PC-3 (cell line): ENCODE measurements around the gene RALGPS1. TPM values are rescaled to one million over a fixed set of nuclear protein-coding genes. Genes with fewer than 3 reads are reported as not detected.

ENCODE experiments used
- ATAC-seq: fragments of 200-7000 bp; cut with Tn5 transposase; 2 replicates; pipeline ENCODE4 v1.9.1; 2020; ENCODE audit warnings: mild to moderate bottlenecking, moderate library complexity
- BruUV-seq: library from RNA; stranded (reverse); fragments of 400-500 nt; replicated peaks from 2 replicates; lab custom pipeline; 2021; lab: Mats Ljungman, UMichigan
- CTCF ChIA-PET: fragments of 300-600 bp; sonication (Branson Sonifier 250); formaldehyde crosslinking; loops from one replicate; lab custom pipeline; 2022; ENCODE audit warnings: antibody characterized with exemption; lab: Charles Lee
- POLR2A ChIA-PET: fragments of 300-600 bp; sonication (Branson Sonifier 250); formaldehyde crosslinking; loops from one replicate; lab custom pipeline; 2022; ENCODE audit warnings: antibody characterized with exemption; ENCODE audit not compliant: unreplicated experiment; lab: Charles Lee
- DNase-seq: peaks from one replicate; pipeline ENCODE4 v3.0.0-alpha.2; 2015
- H2AFZ ChIP-seq: fragments of 300-600 bp; sonication (generic); 2 replicates; pipeline ENCODE4 v1.6.0; 2016; ENCODE audit warnings: antibody characterized with exemption, low read length
- H3F3A ChIP-seq: fragments of 300-600 bp; sonication (generic); one replicate; pipeline ENCODE4 v1.6.0; 2017; ENCODE audit warnings: antibody characterized with exemption, low read length, control low read depth, mild to moderate bottlenecking; ENCODE audit not compliant: unreplicated experiment
- H3K27ac ChIP-seq: fragments of 300-600 bp; sonication (generic); 2 replicates; pipeline ENCODE4 v1.5.1; 2016; ENCODE audit warnings: mild to moderate bottlenecking, low read length
- H3K27me3 ChIP-seq: fragments of 300-600 bp; sonication (generic); 2 replicates; pipeline ENCODE4 v1.6.1; 2016; ENCODE audit warnings: low read length, mixed read lengths
- H3K36me3 ChIP-seq: fragments of 300-600 bp; sonication (generic); 2 replicates; pipeline ENCODE4 v1.6.1; 2016; ENCODE audit warnings: low read depth, mixed run types, low read length, mixed read lengths
- H3K4me1 ChIP-seq: fragments of 300-600 bp; sonication (generic); 2 replicates; pipeline ENCODE4 v1.5.1; 2016; ENCODE audit warnings: low read length; ENCODE audit not compliant: insufficient read depth
- H3K4me2 ChIP-seq: fragments of 300-600 bp; sonication (generic); 2 replicates; pipeline ENCODE4 v1.6.0; 2016; ENCODE audit warnings: low read length
- H3K4me3 ChIP-seq: fragments of 300-600 bp; sonication (generic); 2 replicates; pipeline ENCODE4 v1.5.1; 2016; ENCODE audit warnings: mild to moderate bottlenecking, low read length, mixed read lengths
- H3K79me2 ChIP-seq: fragments of 300-600 bp; sonication (generic); 2 replicates; pipeline ENCODE4 v1.6.1; 2017; ENCODE audit warnings: low read length, mixed read lengths
- H3K9ac ChIP-seq: fragments of 300-600 bp; sonication (generic); 2 replicates; pipeline ENCODE4 v1.6.0; 2016; ENCODE audit warnings: mild to moderate bottlenecking, low read length
- H3K9me2 ChIP-seq: fragments of 300-600 bp; sonication (generic); replicated peaks from 2 replicates; pipeline ENCODE4 v1.6.1; 2016; ENCODE audit warnings: mixed run types, low read length, mixed read lengths
- H3K9me3 ChIP-seq: fragments of 300-600 bp; sonication (generic); 2 replicates; pipeline ENCODE4 v1.6.1; 2016; ENCODE audit warnings: low read length, mixed read lengths
- H4K20me1 ChIP-seq: fragments of 300-600 bp; sonication (generic); 2 replicates; pipeline ENCODE4 v1.6.1; 2016; ENCODE audit warnings: low read length, mixed read lengths
- EZH2 ChIP-seq: fragments of 300-600 bp; sonication (generic); IDR thresholded peaks from one replicate; pipeline ENCODE4 v1.6.1; 2017; ENCODE audit warnings: antibody characterized with exemption, mild to moderate bottlenecking, low read length; ENCODE audit not compliant: unreplicated experiment
- EZH2phosphoT487 ChIP-seq: fragments of 300-600 bp; sonication (generic); IDR thresholded peaks from 2 replicates; pipeline ENCODE4 v1.6.1; 2018; ENCODE audit warnings: mild to moderate bottlenecking, antibody characterized with exemption, low read length, borderline replicate concordance
- intact Hi-C: fragments of 100-400 bp; cut with micrococcal nuclease; formaldehyde crosslinking; loops from 2 replicates; pipeline ENCODE4 v1.9.0; 2023
- total RNA-seq: library from RNA; depleted of rRNA; stranded (reverse); fragments of >200 nt; gene quantifications from 2 replicates; pipeline ENCODE4 v1.2.3, GENCODE V29; 2014
- TF ChIP-seq, protein P1 (sequence below): fragments of 300-600 bp; sonication (generic); conservative IDR thresholded peaks from 2 replicates; pipeline ENCODE4 v1.5.1; 2017; ENCODE audit warnings: antibody characterized with exemption, low read depth, mild to moderate bottlenecking, low read length

Gene RALGPS1
- total RNA-seq, 1 experiment from 2014 or later: 10.2 TPM

DNA sequence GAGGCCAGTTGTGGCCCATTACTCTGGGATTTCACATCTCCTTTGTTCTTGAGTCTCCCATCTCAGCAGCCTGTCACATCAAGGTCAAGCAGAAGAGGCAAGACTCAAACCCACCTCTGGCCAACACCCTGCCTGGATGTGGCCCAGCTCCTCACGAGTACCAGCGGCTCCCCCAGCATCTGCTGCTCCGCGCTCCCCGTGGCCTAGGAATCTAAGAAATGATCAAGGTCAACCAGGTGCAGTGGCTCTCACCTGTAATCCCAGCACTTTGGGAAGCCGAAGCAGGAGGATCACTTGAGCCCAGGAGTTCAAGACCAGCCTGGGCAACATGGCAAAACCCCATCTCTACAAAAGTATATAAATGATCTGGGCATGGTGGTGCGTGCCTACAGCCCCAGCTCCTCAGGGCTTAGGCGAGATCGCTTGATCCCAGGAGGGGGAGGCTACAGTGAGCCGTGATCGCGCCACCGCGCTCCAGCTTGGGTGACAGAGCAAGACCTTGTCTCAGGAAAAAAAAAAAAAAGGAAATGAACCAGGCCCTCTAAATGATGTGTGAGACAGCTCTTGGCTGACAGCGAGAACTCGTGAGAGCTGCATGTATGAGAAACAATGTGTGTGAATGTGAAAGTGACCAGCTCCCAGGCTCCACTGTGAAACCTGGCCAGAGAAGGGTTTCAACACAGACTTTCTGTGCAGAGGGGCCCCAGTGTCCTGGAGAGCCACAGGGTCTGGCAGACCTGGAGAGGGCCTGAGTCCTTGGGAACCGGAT lies 269.4 kb downstream of the RALGPS1 start:
- Histone ChIP-seq H2AFZ (no peak overlapping the region), H3K4me3 (no peak overlapping the region), H4K20me1 (no peaks in the 10 kb centered on the region), H3K4me2 (no peak overlapping the region), H3K9ac (no peak overlapping the region), H3F3A (no peaks in the 10 kb centered on the region), H3K27ac (no peak overlapping the region), H3K27me3 (no peaks in the 10 kb centered on the region), H3K4me1 (peaks cover 20% of the 10 kb centered on the region), H3K36me3 (no peaks in the 10 kb centered on the region), H3K79me2 (no peaks in the 10 kb centered on the region), H3K9me2 (no peaks in the 10 kb centered on the region), H3K9me3 (no peaks in the 10 kb centered on the region)
- no TSS peak for BruUV-seq
- TF ChIP-seq EZH2phosphoT487: no peak
- no peak for TF ChIP-seq EZH2
- TF ChIP-seq, protein P1, sequence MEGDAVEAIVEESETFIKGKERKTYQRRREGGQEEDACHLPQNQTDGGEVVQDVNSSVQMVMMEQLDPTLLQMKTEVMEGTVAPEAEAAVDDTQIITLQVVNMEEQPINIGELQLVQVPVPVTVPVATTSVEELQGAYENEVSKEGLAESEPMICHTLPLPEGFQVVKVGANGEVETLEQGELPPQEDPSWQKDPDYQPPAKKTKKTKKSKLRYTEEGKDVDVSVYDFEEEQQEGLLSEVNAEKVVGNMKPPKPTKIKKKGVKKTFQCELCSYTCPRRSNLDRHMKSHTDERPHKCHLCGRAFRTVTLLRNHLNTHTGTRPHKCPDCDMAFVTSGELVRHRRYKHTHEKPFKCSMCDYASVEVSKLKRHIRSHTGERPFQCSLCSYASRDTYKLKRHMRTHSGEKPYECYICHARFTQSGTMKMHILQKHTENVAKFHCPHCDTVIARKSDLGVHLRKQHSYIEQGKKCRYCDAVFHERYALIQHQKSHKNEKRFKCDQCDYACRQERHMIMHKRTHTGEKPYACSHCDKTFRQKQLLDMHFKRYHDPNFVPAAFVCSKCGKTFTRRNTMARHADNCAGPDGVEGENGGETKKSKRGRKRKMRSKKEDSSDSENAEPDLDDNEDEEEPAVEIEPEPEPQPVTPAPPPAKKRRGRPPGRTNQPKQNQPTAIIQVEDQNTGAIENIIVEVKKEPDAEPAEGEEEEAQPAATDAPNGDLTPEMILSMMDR: no peak
- ChIA-PET CTCF (no interaction called here), POLR2A (no interaction called here)
- intact Hi-C loops: no loop called here
- DNase-seq (no peak), ATAC-seq (no peak)

DNA sequence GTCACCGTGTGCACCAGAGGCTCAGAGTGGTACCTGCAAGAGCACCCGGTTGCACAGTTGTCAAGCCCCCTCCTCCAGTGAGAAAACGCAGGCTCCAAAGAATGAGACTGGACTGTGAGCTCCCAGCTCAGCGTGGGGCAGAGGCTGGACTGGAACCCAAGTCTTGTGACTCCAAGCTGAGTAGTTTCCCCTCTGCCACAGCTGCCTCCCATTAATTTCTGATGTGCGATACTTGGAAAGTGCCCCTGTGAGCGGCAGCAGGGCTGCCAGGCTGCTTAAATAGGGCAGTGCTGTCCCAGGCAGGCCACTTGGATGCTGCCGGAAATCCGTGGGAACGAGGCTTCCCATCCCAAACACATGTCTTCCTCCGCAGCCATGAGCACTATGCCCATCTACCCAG lies 270.1 kb downstream of the RALGPS1 start:
- BruUV-seq: no TSS peak
- Histone ChIP-seq H3F3A (no peaks in the 10 kb centered on the region), H3K9ac (no peak overlapping the region), H3K4me1 (peaks cover 20% of the 10 kb centered on the region), H3K27ac (no peak overlapping the region), H3K9me2 (no peaks in the 10 kb centered on the region), H3K9me3 (no peaks in the 10 kb centered on the region), H3K36me3 (no peaks in the 10 kb centered on the region), H4K20me1 (no peaks in the 10 kb centered on the region), H3K79me2 (no peaks in the 10 kb centered on the region), H3K4me2 (no peak overlapping the region), H2AFZ (no peak overlapping the region), H3K4me3 (no peak overlapping the region), H3K27me3 (no peaks in the 10 kb centered on the region)
- ATAC-seq (no peak), DNase-seq (no peak)
- intact Hi-C loops: no loop called here
- TF ChIP-seq, protein P1: no peak
- TF ChIP-seq EZH2phosphoT487: no peak
- TF ChIP-seq EZH2: no peak
- POLR2A ChIA-PET: no interaction called here
- CTCF ChIA-PET: no interaction called here

DNA sequence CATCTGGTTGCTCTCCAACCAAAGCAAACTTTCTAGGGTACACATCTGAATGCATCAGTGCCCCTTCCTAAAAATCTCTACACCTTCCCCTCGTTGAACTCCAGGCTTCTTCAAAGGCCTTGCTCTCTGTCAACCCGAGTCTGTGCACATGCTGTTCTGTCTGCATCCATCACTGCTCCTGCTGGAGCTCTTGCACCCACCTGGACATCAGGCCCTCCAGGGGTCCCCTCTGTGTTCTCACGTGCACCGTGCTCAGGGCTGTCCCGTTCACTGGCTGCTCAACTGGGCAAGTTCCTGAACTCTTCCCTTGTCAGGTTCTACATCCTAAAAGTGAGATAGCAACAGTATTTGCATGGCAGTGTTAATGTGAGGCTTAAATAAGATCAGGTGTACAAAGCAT lies 270.6 kb downstream of the RALGPS1 start:
- no TSS peak for BruUV-seq

More for the DNA sequence above, 270.6 kb downstream of the RALGPS1 start:
- H3K79me2 ChIP-seq: no peaks in the 10 kb centered on the region
- DNase-seq: no peak
- H3K36me3 ChIP-seq: no peaks in the 10 kb centered on the region
- H3K9ac ChIP-seq: no peak overlapping the region
- no peak overlapping the region for H3K4me2 ChIP-seq
- H2AFZ ChIP-seq: no peak overlapping the region
- no peaks in the 10 kb centered on the region for H3F3A ChIP-seq
- H3K4me3 ChIP-seq: no peak overlapping the region
- ChIA-PET CTCF (no interaction called here), POLR2A (no interaction called here)
- no peak overlapping the region for H3K27ac ChIP-seq
- intact Hi-C loops: no loop called here
- H3K4me1 ChIP-seq: peaks cover 20% of the 10 kb centered on the region
- no peaks in the 10 kb centered on the region for H3K27me3 ChIP-seq
- H3K9me2 ChIP-seq: no peaks in the 10 kb centered on the region
- ATAC-seq: no peak
- no peaks in the 10 kb centered on the region for H3K9me3 ChIP-seq
- no peaks in the 10 kb centered on the region for H4K20me1 ChIP-seq
- TF ChIP-seq, protein P1: no peak
- no peak for TF ChIP-seq EZH2
- TF ChIP-seq EZH2phosphoT487: no peak
